Upper lobe of left lung (tissue), 4 donors: Measurements from ENCODE around the gene CTSH.

Experiments used
- CTCF ChIP-seq, 6 experiments: fragments of 450-650 bp in 4 of 6; fragments of 200-600 bp in 2 of 6; sonication (generic) in 2 of 6; IDR thresholded peaks; one replicate each; pipeline ENCODE4 v1.5.1; 2016 to 2019; ENCODE audit warnings: antibody characterized with exemption in 6 of 6
- EP300 ChIP-seq, 4 donors: sonication (generic); formaldehyde crosslinking; IDR thresholded peaks; one replicate each; pipeline ENCODE4 v1.5.1; 2017; ENCODE audit warnings: antibody characterized with exemption in 4 of 4, control low read depth in 2 of 4
- POLR2A ChIP-seq, 4 donors: fragments of 450-650 bp; IDR thresholded peaks; one replicate each; pipeline ENCODE4 v1.5.1; 2016 to 2017; ENCODE audit warnings: antibody characterized with exemption in 4 of 4, mild to moderate bottlenecking in 2 of 4
- POLR2AphosphoS5 ChIP-seq, 2 donors: sonication (generic); formaldehyde crosslinking; IDR thresholded peaks; one replicate each; pipeline ENCODE4 v1.5.1; 2017; ENCODE audit warnings: antibody characterized with exemption in 2 of 2

GRCh38 chr15:78898540-78898939, 46.3 kb downstream of the CTSH start:
- TF ChIP-seq CTCF (IDR thresholded peaks at IDR 0.05) (no peak), EP300 (IDR thresholded peaks at IDR 0.05) (no peak), POLR2AphosphoS5 (IDR thresholded peaks at IDR 0.05) (no peak), POLR2A (IDR thresholded peaks at IDR 0.05) (no peak)
